Muscle layer of duodenum (tissue), 2 donors: ENCODE data around the gene SLC35F4.

Source experiments
- H3K27ac ChIP-seq: one replicate; pipeline ENCODE4 v1.7.0; 2013; ENCODE audit warnings: mild to moderate bottlenecking, low read length
- H3K27me3 ChIP-seq: one replicate; pipeline ENCODE4 v1.7.0; 2013; ENCODE audit warnings: low read depth, mild to moderate bottlenecking, control low read depth, low read length
- H3K36me3 ChIP-seq, 2 donors: one replicate each; pipeline ENCODE4 v1.7.0; 2013; ENCODE audit warnings: low read length in 2 of 2, control low read depth in 1 of 2, mild to moderate bottlenecking in 1 of 2; ENCODE audit not compliant: insufficient read depth in 2 of 2, control insufficient read depth in 1 of 2
- H3K4me1 ChIP-seq, 2 donors: one replicate each; pipeline ENCODE4 v1.7.0; 2013; ENCODE audit warnings: low read length in 2 of 2, mild to moderate bottlenecking in 2 of 2, control low read depth in 1 of 2, moderate library complexity in 1 of 2; ENCODE audit not compliant: insufficient read depth in 2 of 2, control insufficient read depth in 1 of 2
- H3K4me3 ChIP-seq, 2 donors: one replicate each; pipeline ENCODE4 v1.7.0; 2013; ENCODE audit warnings: low read length in 2 of 2, low read depth in 1 of 2, mild to moderate bottlenecking in 1 of 2
- H3K9me3 ChIP-seq, 2 donors: one replicate each; pipeline ENCODE4 v1.7.0; 2013; ENCODE audit warnings: low read length in 2 of 2, control low read depth in 1 of 2, mild to moderate bottlenecking in 1 of 2; ENCODE audit not compliant: control insufficient read depth in 1 of 2
- donor health status: healthy.

Gene SLC35F4

GRCh38 chr14:57610631-57611030, 255.3 kb downstream of the SLC35F4 start:
- H3K36me3 ChIP-seq, result no peaks in the 10 kb centered on the region
- no peak overlapping the region for H3K4me3 ChIP-seq
- no peaks in the 10 kb centered on the region for H3K27me3 ChIP-seq
- H3K4me1 ChIP-seq, result no peaks in the 10 kb centered on the region
- peaks cover 0 to 6% of the 10 kb centered on the region in 2 donors for H3K9me3 ChIP-seq
- H3K27ac ChIP-seq, result no peak overlapping the region

GRCh38 chr14:57609192-57610075, 256.5 kb downstream of the SLC35F4 start:
- Histone ChIP-seq H3K9me3 (peaks cover 0 to 6% of the 10 kb centered on the region in 2 donors), H3K27me3 (no peaks in the 10 kb centered on the region), H3K36me3 (no peaks in the 10 kb centered on the region), H3K27ac (no peak overlapping the region), H3K4me3 (no peak overlapping the region), H3K4me1 (no peaks in the 10 kb centered on the region)

- no peaks in the 10 kb centered on the region for H3K36me3 ChIP-seq
- H3K27me3 ChIP-seq, result no peaks in the 10 kb centered on the region
- no peak overlapping the region for H3K27ac ChIP-seq
- H3K9me3 ChIP-seq, result peaks cover 0 to 6% of the 10 kb centered on the region in 2 donors
- H3K4me1 ChIP-seq, result no peaks in the 10 kb centered on the region
- H3K4me3 ChIP-seq, result no peak overlapping the region
Measured at GRCh38 chr14:57607086-57607485, 258.8 kb downstream of the SLC35F4 start.

- Histone ChIP-seq H3K36me3 (no peaks in the 10 kb centered on the region), H3K27me3 (no peaks in the 10 kb centered on the region), H3K9me3 (no peaks in the 10 kb centered on the region), H3K27ac (no peak overlapping the region), H3K4me1 (no peaks in the 10 kb centered on the region), H3K4me3 (no peak overlapping the region)
Measured at GRCh38 chr14:57583396-57583795, 282.5 kb downstream of the SLC35F4 start.

- H3K36me3 ChIP-seq, result no peaks in the 10 kb centered on the region
- H3K27me3 ChIP-seq, result no peaks in the 10 kb centered on the region
- H3K4me3 ChIP-seq, result no peak overlapping the region
- H3K4me1 ChIP-seq, result no peaks in the 10 kb centered on the region
- H3K27ac ChIP-seq, result no peak overlapping the region
- H3K9me3 ChIP-seq, result no peaks in the 10 kb centered on the region
Measured at GRCh38 chr14:57582746-57583145, 283.1 kb downstream of the SLC35F4 start.

- no peaks in the 10 kb centered on the region for H3K9me3 ChIP-seq
- H3K27me3 ChIP-seq, result no peaks in the 10 kb centered on the region
- no peaks in the 10 kb centered on the region for H3K36me3 ChIP-seq
- no peaks in the 10 kb centered on the region for H3K4me1 ChIP-seq
- no peak overlapping the region for H3K4me3 ChIP-seq
- H3K27ac ChIP-seq, result no peak overlapping the region
Measured at GRCh38 chr14:57578801-57579200, 287.1 kb downstream of the SLC35F4 start.

- Histone ChIP-seq H3K9me3 (no peaks in the 10 kb centered on the region), H3K27ac (no peak overlapping the region), H3K4me1 (no peaks in the 10 kb centered on the region), H3K36me3 (no peaks in the 10 kb centered on the region), H3K4me3 (no peak overlapping the region), H3K27me3 (no peaks in the 10 kb centered on the region)
Measured at GRCh38 chr14:57576498-57576897, 289.4 kb downstream of the SLC35F4 start.

GRCh38 chr14:57575482-57575881, 290.4 kb downstream of the SLC35F4 start:
- Histone ChIP-seq H3K9me3 (no peaks in the 10 kb centered on the region), H3K36me3 (no peaks in the 10 kb centered on the region), H3K4me3 (no peak overlapping the region), H3K27ac (no peak overlapping the region), H3K27me3 (no peaks in the 10 kb centered on the region), H3K4me1 (no peaks in the 10 kb centered on the region)

- H3K4me1 ChIP-seq, result no peaks in the 10 kb centered on the region
- H3K9me3 ChIP-seq, result no peaks in the 10 kb centered on the region
- no peaks in the 10 kb centered on the region for H3K36me3 ChIP-seq
- no peaks in the 10 kb centered on the region for H3K27me3 ChIP-seq
- no peak overlapping the region for H3K27ac ChIP-seq
- H3K4me3 ChIP-seq, result no peak overlapping the region
Measured at GRCh38 chr14:57574617-57575288, 291.1 kb downstream of the SLC35F4 start.

GRCh38 chr14:57573173-57573572, 292.7 kb downstream of the SLC35F4 start:
- Histone ChIP-seq H3K27me3 (no peaks in the 10 kb centered on the region), H3K9me3 (no peaks in the 10 kb centered on the region), H3K4me1 (no peaks in the 10 kb centered on the region), H3K27ac (no peak overlapping the region), H3K36me3 (no peaks in the 10 kb centered on the region), H3K4me3 (no peak overlapping the region)

- no peak overlapping the region for H3K27ac ChIP-seq
- no peaks in the 10 kb centered on the region for H3K4me1 ChIP-seq
- H3K27me3 ChIP-seq, result no peaks in the 10 kb centered on the region
- no peaks in the 10 kb centered on the region for H3K36me3 ChIP-seq
- no peak overlapping the region for H3K4me3 ChIP-seq
- H3K9me3 ChIP-seq, result no peaks in the 10 kb centered on the region
Measured at GRCh38 chr14:57568554-57568953, 297.3 kb downstream of the SLC35F4 start.
